ENCODE data around the gene EEPD1. TPM values are rescaled to one million over a fixed set of nuclear protein-coding genes. Genes with fewer than 3 reads are reported as not detected.

Gene EEPD1
- total RNA-seq, 1 donor from 2014 or later: 0.64 TPM

- no peaks in the 10 kb centered on the region for H3K36me3 Mint-ChIP-seq (ENCODE audit: low read depth)
- H3K27me3 Mint-ChIP-seq: peaks cover 12% of the 10 kb centered on the region
- intact Hi-C loops (cut with micrococcal nuclease): no loop called here
- no peak for ATAC-seq (ENCODE audit: low read depth)
- no peak for TF ChIP-seq CTCF (IDR thresholded peaks at IDR 0.05)
- peaks cover 10% of the 10 kb centered on the region for H3K4me1 Mint-ChIP-seq
- no peak for DNase-seq
- no peaks in the 10 kb centered on the region for H3K9me3 Mint-ChIP-seq
- ChIA-PET CTCF (interaction anchor here (1.4 kb wide), 1 partner anchor 310 kb away, joined by 8 read pairs; no protein-coding TSS in a partner anchor), POLR2A (no interaction called here)
- H3K27ac Mint-ChIP-seq: no peak overlapping the region
- no peak overlapping the region for H3K4me3 Mint-ChIP-seq
Measured at GRCh38 chr7:36295090-36295489, 142.0 kb downstream of the EEPD1 start.

- no peak overlapping the region for H3K27ac Mint-ChIP-seq
- no peak for ATAC-seq (ENCODE audit: low read depth)
- H3K4me1 Mint-ChIP-seq: peaks cover 8% of the 10 kb centered on the region
- TF ChIP-seq CTCF (IDR thresholded peaks at IDR 0.05): no peak
- no peaks in the 10 kb centered on the region for H3K9me3 Mint-ChIP-seq
- DNase-seq: no peak
- no peaks in the 10 kb centered on the region for H3K36me3 Mint-ChIP-seq (ENCODE audit: low read depth)
- intact Hi-C loops (cut with micrococcal nuclease): no loop called here
- H3K4me3 Mint-ChIP-seq: no peak overlapping the region
- CTCF ChIA-PET: no interaction called here
- peaks cover 9% of the 10 kb centered on the region for H3K27me3 Mint-ChIP-seq
- POLR2A ChIA-PET: no interaction called here
Measured at GRCh38 chr7:36296284-36296683, 143.2 kb downstream of the EEPD1 start.

DNA sequence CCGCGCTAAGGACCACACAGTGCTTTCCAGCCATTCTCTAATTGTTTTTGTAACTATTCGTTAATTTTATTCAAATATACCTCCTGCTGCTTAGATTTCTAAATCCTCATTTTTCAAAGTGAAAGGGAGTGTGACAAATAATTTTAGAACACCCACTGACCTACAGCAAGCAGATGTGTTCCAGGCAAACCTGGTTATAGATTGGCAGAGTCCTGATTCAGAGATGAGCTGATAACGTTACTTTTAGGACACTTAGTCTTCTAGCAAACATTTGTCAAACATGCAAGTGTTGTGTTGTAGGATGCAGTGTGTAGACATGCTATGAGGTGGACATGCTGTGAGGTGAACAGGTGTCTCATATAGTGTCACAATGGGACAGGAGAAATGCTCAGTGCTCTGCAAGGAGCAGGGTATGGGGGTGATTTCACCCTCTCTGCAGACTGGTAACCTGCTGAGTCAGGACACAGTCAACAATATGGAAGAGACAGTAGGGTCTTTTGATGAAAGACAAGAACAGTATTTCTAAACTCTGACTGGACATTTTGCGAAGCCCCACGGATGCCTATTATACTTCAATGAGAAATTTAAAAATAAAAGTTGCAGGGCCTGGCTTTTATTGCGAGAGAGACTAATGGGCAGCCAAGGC is 144.4 kb downstream of the EEPD1 start:
- H3K9me3 Mint-ChIP-seq: no peaks in the 10 kb centered on the region
- DNase-seq: no peak
- no peak for ATAC-seq (ENCODE audit: low read depth)
- no peaks in the 10 kb centered on the region for H3K36me3 Mint-ChIP-seq (ENCODE audit: low read depth)
- intact Hi-C loops (cut with micrococcal nuclease): no loop called here
- H3K27ac Mint-ChIP-seq: no peak overlapping the region
- no peaks in the 10 kb centered on the region for H3K27me3 Mint-ChIP-seq
- no peak for TF ChIP-seq CTCF (IDR thresholded peaks at IDR 0.05)
- no peak overlapping the region for H3K4me3 Mint-ChIP-seq
- POLR2A ChIA-PET: no interaction called here
- CTCF ChIA-PET: interaction anchor here (0.9 kb wide), 1 partner anchor 312 kb away, joined by 3 read pairs; no protein-coding TSS in a partner anchor
- H3K4me1 Mint-ChIP-seq: no peaks in the 10 kb centered on the region

DNA sequence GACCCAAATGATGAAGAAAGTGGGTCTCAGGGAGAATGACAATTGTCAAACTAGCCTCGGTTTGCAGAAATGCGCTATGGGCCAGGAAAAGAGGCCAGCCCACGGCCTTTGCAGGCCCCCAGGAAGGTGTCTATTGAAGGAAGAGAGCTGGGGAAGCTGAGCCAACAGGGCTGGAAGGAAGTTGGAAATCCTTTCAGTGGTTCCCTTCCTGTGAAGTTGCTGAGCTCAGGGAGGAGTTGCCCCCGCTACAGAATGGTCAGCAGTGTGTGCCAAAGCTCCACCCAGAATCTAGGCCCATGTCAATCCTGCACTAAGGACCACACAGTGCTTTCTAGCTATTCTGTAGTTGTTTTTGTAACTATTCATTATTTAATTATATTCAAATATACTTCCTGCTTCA is 145.1 kb downstream of the EEPD1 start:
- Mint-ChIP-seq H3K27ac (no peak overlapping the region), H3K9me3 (no peaks in the 10 kb centered on the region), H3K4me3 (no peak overlapping the region), H3K4me1 (no peaks in the 10 kb centered on the region), H3K36me3 (ENCODE audit: low read depth) (no peaks in the 10 kb centered on the region), H3K27me3 (no peaks in the 10 kb centered on the region)
- no peak for ATAC-seq (ENCODE audit: low read depth)
- CTCF ChIA-PET: no interaction called here
- POLR2A ChIA-PET: no interaction called here
- DNase-seq: no peak
- intact Hi-C loops (cut with micrococcal nuclease): no loop called here
- no peak for TF ChIP-seq CTCF (IDR thresholded peaks at IDR 0.05)

DNA sequence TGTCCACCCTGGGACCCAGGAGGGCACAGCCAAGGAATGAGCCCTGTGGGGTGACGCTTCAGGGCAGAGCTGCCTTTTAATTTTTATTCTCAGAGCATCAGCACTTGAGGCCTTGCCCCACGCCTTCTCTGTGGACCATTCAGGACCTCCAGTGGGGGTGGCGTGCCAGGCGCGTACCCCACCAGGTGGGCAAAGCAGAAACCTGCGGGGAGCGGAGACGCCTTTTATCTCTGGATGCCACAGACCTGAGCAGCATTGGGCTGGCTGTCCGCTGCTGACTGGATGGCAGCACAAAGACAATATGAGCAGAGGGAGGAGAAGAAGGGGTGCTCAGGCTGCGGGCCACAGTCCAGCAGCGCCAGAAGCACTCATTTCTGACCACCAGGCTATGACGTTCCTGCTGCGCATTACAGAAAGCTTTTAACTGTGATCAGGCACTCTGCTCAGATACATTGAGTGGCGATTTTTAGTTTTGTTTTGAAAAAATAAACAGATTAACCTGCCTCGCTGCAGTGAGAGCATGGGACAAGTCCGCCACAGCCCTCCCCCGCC is 146.2 kb downstream of the EEPD1 start:
- POLR2A ChIA-PET: no interaction called here
- CTCF ChIA-PET: interaction anchor here (0.6 to 2.2 kb wide), 2 partner anchors 18 to 314 kb away, joined by 3 to 7 read pairs; no protein-coding TSS in a partner anchor
- no peak for DNase-seq
- no peaks in the 10 kb centered on the region for H3K36me3 Mint-ChIP-seq (ENCODE audit: low read depth)
- H3K4me3 Mint-ChIP-seq: no peak overlapping the region
- intact Hi-C loops (cut with micrococcal nuclease): no loop called here
- no peaks in the 10 kb centered on the region for H3K4me1 Mint-ChIP-seq
- no peaks in the 10 kb centered on the region for H3K27me3 Mint-ChIP-seq
- no peak overlapping the region for H3K27ac Mint-ChIP-seq
- no peak for ATAC-seq (ENCODE audit: low read depth)
- TF ChIP-seq CTCF (IDR thresholded peaks at IDR 0.05): no peak
- H3K9me3 Mint-ChIP-seq: no peaks in the 10 kb centered on the region
